Endothelial cell of umbilical vein (primary cell): Measurements from ENCODE around the gene ANKRD50. TPM values are rescaled to one million over a fixed set of nuclear protein-coding genes. Genes with fewer than 3 reads are reported as not detected.

Source experiments
- BruUV-seq: library from RNA; stranded (reverse); fragments of 400-500 nt; replicated peaks from 2 replicates; lab custom pipeline; 2021; lab: Mats Ljungman, UMichigan
- CTCF ChIA-PET: fragments of 300-600, 350-600 bp; sonication (Branson Sonifier 250); formaldehyde crosslinking; loops from one replicate; lab custom pipeline; 2021; ENCODE audit warnings: antibody characterized with exemption, inconsistent platforms; lab: Charles Lee
- POLR2A ChIA-PET: fragments of 300-600, 350-600 bp; sonication (Branson Sonifier 250); formaldehyde crosslinking; loops from one replicate; lab custom pipeline; 2021; ENCODE audit warnings: antibody characterized with exemption, inconsistent platforms; lab: Charles Lee
- DNase-seq: peaks from one replicate; pipeline ENCODE4 v3.0.0-alpha.2; 2011; ENCODE audit warnings: low read depth, low spot score
- FAIRE-seq: peaks from 2 replicates; lab custom pipeline; 2011; peaks lifted over from hg19 to GRCh38; lab: Jason Lieb, UNC
- H2AFZ ChIP-seq: 2 replicates; pipeline ENCODE4 v1.6.0; 2012; ENCODE audit warnings: low read depth, low read length, control low read depth, inconsistent platforms
- H3K27ac ChIP-seq: 2 replicates; pipeline ENCODE4 v1.5.1; 2011; ENCODE audit warnings: low read depth, mild to moderate bottlenecking, control low read depth, low read length, moderate library complexity; ENCODE audit not compliant: insufficient read depth
- H3K27me3 ChIP-seq, 2 experiments: 2 replicates each; pipeline versions ENCODE4 v1.6.0 to v1.6.1; 2011; ENCODE audit warnings: low read length in 2 of 2, mixed read lengths in 1 of 2; ENCODE audit not compliant: control insufficient read depth in 2 of 2, insufficient read depth in 2 of 2
- H3K36me3 ChIP-seq, 2 experiments: 2 replicates in 1 of 2; 3 replicates in 1 of 2; pipeline ENCODE4 v1.5.1; 2011; ENCODE audit warnings: low read length in 2 of 2, mild to moderate bottlenecking in 1 of 2, moderate library complexity in 1 of 2; ENCODE audit not compliant: control insufficient read depth in 2 of 2, insufficient read depth in 2 of 2; ENCODE audit errors: extremely low read depth in 1 of 2
- H3K4me1 ChIP-seq: 3 replicates; pipeline ENCODE4 v1.5.1; 2011; ENCODE audit warnings: mild to moderate bottlenecking, low read length; ENCODE audit not compliant: control insufficient read depth, insufficient read depth; ENCODE audit errors: extremely low read depth
- H3K4me2 ChIP-seq: 2 replicates; pipeline ENCODE4 v1.6.1; 2011; ENCODE audit warnings: low read length, control low read depth, mixed read lengths; ENCODE audit not compliant: insufficient read depth
- H3K4me3 ChIP-seq, 3 experiments: fragments of 200-600 bp in 1 of 3; sonication (generic), shearing (Covaris generic) in 1 of 3; replicated peaks in 1 of 3; 2 replicates each; pipeline ENCODE4 v1.5.1; 2011 to 2016; ENCODE audit warnings: control low read depth in 3 of 3, low read length in 3 of 3, mild to moderate bottlenecking in 2 of 3, inconsistent platforms in 1 of 3, low read depth in 1 of 3, moderate library complexity in 1 of 3; ENCODE audit not compliant: insufficient read depth in 1 of 3
- H3K79me2 ChIP-seq: 2 replicates; pipeline ENCODE4 v1.6.0; 2012; ENCODE audit warnings: low read length, inconsistent platforms; ENCODE audit not compliant: control insufficient read depth, insufficient read depth
- H3K9ac ChIP-seq: replicated peaks from 2 replicates; pipeline ENCODE3; 2011; ENCODE audit warnings: low read length, control low read depth; ENCODE audit not compliant: insufficient read depth; ENCODE audit errors: extremely low read depth
- H3K9me1 ChIP-seq: replicated peaks from 3 replicates; pipeline ENCODE4 v1.6.0; 2011; ENCODE audit warnings: mild to moderate bottlenecking, low read length; ENCODE audit not compliant: control insufficient read depth, insufficient read depth; ENCODE audit errors: extremely low read depth
- H3K9me3 ChIP-seq: replicated peaks from 2 replicates; pipeline ENCODE4 v1.5.1; 2012; ENCODE audit warnings: low read length, inconsistent platforms; ENCODE audit not compliant: control insufficient read depth, insufficient read depth
- H4K20me1 ChIP-seq: replicated peaks from 2 replicates; pipeline ENCODE3; 2011; ENCODE audit warnings: mild to moderate bottlenecking, low read length; ENCODE audit not compliant: control insufficient read depth, insufficient read depth; ENCODE audit errors: extremely low read depth
- CTCF ChIP-seq, 2 donors: IDR thresholded peaks; 1 replicate in 1 of 2; 2 replicates in 1 of 2; pipeline ENCODE4 v1.5.1; 2011; ENCODE audit warnings: low read length in 2 of 2, mild to moderate bottlenecking in 2 of 2, moderate library complexity in 2 of 2, control low read depth in 1 of 2, inconsistent platforms in 1 of 2, low read depth in 1 of 2; ENCODE audit not compliant: insufficient read depth in 1 of 2; ENCODE audit errors: extremely low read depth in 1 of 2
- EZH2 ChIP-seq: IDR thresholded peaks from 2 replicates; pipeline ENCODE4 v1.6.1; 2012; ENCODE audit warnings: borderline replicate concordance, low read depth, mild to moderate bottlenecking, moderate library complexity, low read length, inconsistent platforms; ENCODE audit not compliant: severe bottlenecking
- FOS ChIP-seq: IDR thresholded peaks from 2 replicates; pipeline ENCODE4 v1.6.1; 2011; ENCODE audit warnings: mild to moderate bottlenecking, low read length, moderate library complexity, borderline replicate concordance; ENCODE audit not compliant: insufficient read depth
- GATA2 ChIP-seq: IDR thresholded peaks from 2 replicates; pipeline ENCODE4 v1.7.0; 2011; ENCODE audit warnings: low read depth, mild to moderate bottlenecking, moderate library complexity, mixed read lengths, low read length; ENCODE audit not compliant: insufficient read length, insufficient read depth
- JUN ChIP-seq: IDR thresholded peaks from 2 replicates; pipeline ENCODE4 v1.6.1; 2011; ENCODE audit warnings: borderline replicate concordance, low read depth; ENCODE audit not compliant: insufficient read length, insufficient read depth
- MAX ChIP-seq: IDR thresholded peaks from 2 replicates; pipeline ENCODE4 v1.6.1; 2011; ENCODE audit not compliant: insufficient read depth, insufficient read length
- MYC ChIP-seq: IDR thresholded peaks from one replicate; pipeline ENCODE4 v1.6.1; 2011; ENCODE audit warnings: mild to moderate bottlenecking, low read depth, low read length
- POLR2A ChIP-seq: IDR thresholded peaks from 2 replicates; pipeline ENCODE4 v1.6.1; 2012; ENCODE audit warnings: low read depth, mild to moderate bottlenecking, control low read depth, low read length
- POLR2AphosphoS5 ChIP-seq: IDR thresholded peaks from 2 replicates; pipeline ENCODE4 v1.6.1; 2012; ENCODE audit warnings: low read depth, mild to moderate bottlenecking, control low read depth, low read length, moderate library complexity; ENCODE audit not compliant: insufficient read depth
- dilution Hi-C: fragments of 300-500 bp; cut with MboI; formaldehyde crosslinking; loops from one replicate; pipeline ENCODE4 v1.15.0; 2019; ENCODE audit warnings: low sequenced_read_pairs; ENCODE audit not compliant: extremely low pct_ligation_motif_present
- intact Hi-C: fragments of 100-400 bp; cut with micrococcal nuclease; formaldehyde crosslinking; loops from one replicate; pipeline ENCODE4 v1.10.0; 2022
- polyA plus RNA-seq, 4 experiments: library from polyadenylated mRNA; depleted of rRNA in 3 of 4; stranded (reverse) in 3 of 4; unstranded in 1 of 4; fragments of >200 nt; gene quantifications; 2 replicates each; pipeline versions ENCODE4 v1.2.1 to v1.2.3, GENCODE V29; 2011 to 2012; ENCODE audit warnings: missing spikeins in 1 of 4
- total RNA-seq: library from RNA; stranded (reverse); gene quantifications from 2 replicates; pipeline ENCODE4 v1.2.3, GENCODE V29; 2021

Gene ANKRD50
- total and polyA plus RNA-seq, 2 donors (not counting 3 experiments of a cell fraction or from before 2014, with no cell fraction given), result 24.5 to 63.6 TPM

GRCh38 chr4:124757126-124757525 lies 44.6 kb upstream of the ANKRD50 start:
- CTCF ChIA-PET, result interaction anchor here (0.9 to 1.1 kb wide), 2 partner anchors 16 to 526 kb away, joined by 3 to 5 read pairs; no protein-coding TSS in a partner anchor
- POLR2A ChIA-PET, result no interaction called here

More at GRCh38 chr4:124757126-124757525, 44.6 kb upstream of the ANKRD50 start:
- no peaks in the 10 kb centered on the region for H3K36me3 ChIP-seq
- no peaks in the 10 kb centered on the region for H3K27me3 ChIP-seq
- no peak for TF ChIP-seq MYC
- no peak for TF ChIP-seq CTCF (IDR thresholded peaks at IDR 0.05; ENCODE audit: extremely low read depth in 1 of 2, insufficient read depth in 1 of 2, low read depth in 1 of 2, low read length in 2 of 2)
- no peak for TF ChIP-seq FOS
- no peak for TF ChIP-seq POLR2A
- no peak for TF ChIP-seq EZH2
- TF ChIP-seq POLR2AphosphoS5, result no peak
- no peak for TF ChIP-seq JUN
- TF ChIP-seq GATA2, result no peak
- no peak for TF ChIP-seq MAX
- BruUV-seq, result no TSS peak
- no peak for FAIRE-seq
- intact Hi-C loops, result no loop called here
- dilution Hi-C loops, result no loop called here
- no peak overlapping the region for H3K4me2 ChIP-seq
- no peaks in the 10 kb centered on the region for H3K9me1 ChIP-seq
- H3K9me3 ChIP-seq, result no peaks in the 10 kb centered on the region
- H3K4me3 ChIP-seq, result no peak overlapping the region
- no peak overlapping the region for H3K9ac ChIP-seq
- H2AFZ ChIP-seq, result no peak overlapping the region
- no peak overlapping the region for H3K27ac ChIP-seq
- no peaks in the 10 kb centered on the region for H3K79me2 ChIP-seq
- no peaks in the 10 kb centered on the region for H4K20me1 ChIP-seq
- no peak for DNase-seq
- H3K4me1 ChIP-seq, result no peaks in the 10 kb centered on the region
